Mucosa of descending colon (tissue), 3 donors: ENCODE results near the gene BRMS1L. TPM values are rescaled to one million over a fixed set of nuclear protein-coding genes. Genes with fewer than 3 reads are reported as not detected.

Source experiments
- ATAC-seq: fragments of 200-7000 bp; cut with Tn5 transposase; one replicate; pipeline ENCODE4 v1.9.1; 2020; ENCODE audit warnings: mild to moderate bottlenecking, moderate library complexity
- DNase-seq, 3 donors: peaks; one replicate each; pipeline ENCODE4 v3.0.0-alpha.2; 2020
- H3K36me3 ChIP-seq: fragments of 200-600 bp; one replicate; pipeline ENCODE4 v1.8.0; 2021; ENCODE audit warnings: low read depth, mild to moderate bottlenecking
- H3K4me1 ChIP-seq: fragments of 200-600 bp; one replicate; pipeline ENCODE4 v1.8.0; 2021; ENCODE audit warnings: low read depth, mild to moderate bottlenecking
- H3K4me3 ChIP-seq: fragments of 200-600 bp; one replicate; pipeline ENCODE4 v1.8.0; 2021; ENCODE audit warnings: mild to moderate bottlenecking
- H3K9me3 ChIP-seq: fragments of 200-600 bp; one replicate; pipeline ENCODE4 v1.8.0; 2021; ENCODE audit warnings: mild to moderate bottlenecking
- CTCF ChIP-seq: fragments of 200-600 bp; IDR thresholded peaks from one replicate; pipeline ENCODE4 v1.8.0; 2022; ENCODE audit warnings: antibody characterized with exemption, mild to moderate bottlenecking
- intact Hi-C, 2 donors: fragments of 100-400 bp; cut with DNase I in 1 of 2; cut with micrococcal nuclease in 1 of 2; formaldehyde crosslinking; loops; one replicate each; pipeline versions ENCODE4 v1.11.0 to v1.11.1; 2022; cut with DNase I, micrococcal nuclease
- total RNA-seq, 3 donors: library from RNA; stranded (reverse); fragmentation: NEBNext Ultra II Directional in 2 of 3; extraction: Animal tissue kit (Norgen Biotek cat#: 25700) in 2 of 3; gene quantifications; one replicate each; pipeline versions ENCODE4 v1.2.1 to v1.2.4, GENCODE V29; 2021 to 2023
- donor health status: DM: no; HTN: no; CAD: no; lungs with moderate emphysema.
- donor health status: DM: no; HTN: no; CAD: no.
- donor health status: DM: no; HTN: yes; CAD: no.

BRMS1L gene
- total RNA-seq, 3 donors from 2014 or later: 3.0 to 9.4 (median 3.3) TPM

- ATAC-seq (no peak), DNase-seq (no peak)
- H3K36me3 ChIP-seq: no peaks in the 10 kb centered on the region
- no peak for TF ChIP-seq CTCF
- intact Hi-C loops: no loop called here
- no peak overlapping the region for H3K4me3 ChIP-seq
- H3K9me3 ChIP-seq: peaks cover 10% of the 10 kb centered on the region
- H3K4me1 ChIP-seq: no peaks in the 10 kb centered on the region
These were observed 21.5 kb downstream of the BRMS1L start for GRCh38 chr14:35847636-35848035.

- H3K4me1 ChIP-seq: no peaks in the 10 kb centered on the region
- no peak for DNase-seq
- no peak for ATAC-seq
- TF ChIP-seq CTCF: no peak
- H3K36me3 ChIP-seq: no peaks in the 10 kb centered on the region
- no peak overlapping the region for H3K4me3 ChIP-seq
- peaks cover 6% of the 10 kb centered on the region for H3K9me3 ChIP-seq
- intact Hi-C loops: no loop called here
These were observed 23.0 kb downstream of the BRMS1L start for GRCh38 chr14:35849122-35849521.

- intact Hi-C loops: no loop called here
- no peak for TF ChIP-seq CTCF
- DNase-seq (no peak), ATAC-seq (no peak)
- Histone ChIP-seq H3K9me3 (peaks cover 6% of the 10 kb centered on the region), H3K36me3 (no peaks in the 10 kb centered on the region), H3K4me3 (no peak overlapping the region), H3K4me1 (no peaks in the 10 kb centered on the region)
These were observed 25.7 kb downstream of the BRMS1L start for GRCh38 chr14:35851823-35852222.

GRCh38 chr14:35853225-35853624 lies 27.1 kb downstream of the BRMS1L start:
- no peak for TF ChIP-seq CTCF
- Histone ChIP-seq H3K4me3 (no peak overlapping the region), H3K9me3 (peaks cover 6% of the 10 kb centered on the region), H3K36me3 (no peaks in the 10 kb centered on the region), H3K4me1 (no peaks in the 10 kb centered on the region)
- ATAC-seq: no peak
- no peak for DNase-seq
- intact Hi-C loops: no loop called here

- Histone ChIP-seq H3K4me3 (no peak overlapping the region), H3K9me3 (peaks cover 6% of the 10 kb centered on the region), H3K4me1 (no peaks in the 10 kb centered on the region), H3K36me3 (no peaks in the 10 kb centered on the region)
- intact Hi-C loops: no loop called here
- no peak for TF ChIP-seq CTCF
- ATAC-seq (no peak), DNase-seq (no peak)
These were observed 28.6 kb downstream of the BRMS1L start for GRCh38 chr14:35854696-35855270.

- Histone ChIP-seq H3K9me3 (peaks cover 6% of the 10 kb centered on the region), H3K4me1 (no peaks in the 10 kb centered on the region), H3K4me3 (no peak overlapping the region), H3K36me3 (no peaks in the 10 kb centered on the region)
- DNase-seq: no peak
- intact Hi-C loops: no loop called here
- TF ChIP-seq CTCF: no peak
- ATAC-seq: peak; percentile 18
These were observed 29.8 kb downstream of the BRMS1L start for GRCh38 chr14:35855876-35856481.
